Thoracic aorta endothelial cell (primary cell): ENCODE results near the gene DNAJC5G. TPM values are rescaled to one million over a fixed set of nuclear protein-coding genes. Genes with fewer than 3 reads are reported as not detected.

Source experiments
- total RNA-seq: library from RNA; depleted of rRNA; stranded (reverse); fragments of >200 nt; gene quantifications from 2 replicates; pipeline ENCODE4 v1.2.3, GENCODE V29; 2012

The DNAJC5G gene
- not detected in 2 replicates for total RNA-seq

GRCh38 chr2:27275211-27276150, at the start of gene DNAJC5G:
TSS of gene DNAJC5G (plus strand) at chr2:27275433. CDS start at chr2:27276729, 1,296 bp downstream.

GRCh38 chr2:27262379-27263286, 12.6 kb upstream of the DNAJC5G start, which contains the start of gene SLC30A3:
TSS of gene SLC30A3 (minus strand) at chr2:27263047. CDS start at chr2:27262906, 141 bp downstream.

GRCh38 chr2:27281855-27282559, 6.8 kb downstream of the DNAJC5G start, which contains the start of gene TRIM54:
TSS of gene TRIM54 (plus strand) at chr2:27282429. CDS start at chr2:27282732, 303 bp downstream.

GRCh38 chr2:27308359-27308881, 33.2 kb downstream of the DNAJC5G start, which contains the start of gene UCN:
TSS of gene UCN (minus strand) at chr2:27308445. CDS start at chr2:27307895, 550 bp downstream.

GRCh38 chr2:27322766-27323595, 47.7 kb downstream of the DNAJC5G start, which contains the start of gene MPV17:
TSS of gene MPV17 (minus strand) at chr2:27323097. CDS start at chr2:27322517, 580 bp downstream.

Other genes with a start within 250 kb of the DNAJC5G start
- 50.4 and 57.4 TPM in 2 replicates for gene TMEM214, start 242.5 kb upstream of the DNAJC5G start, total RNA-seq
- 24.5 and 24.7 TPM in 2 replicates for gene AGBL5, start 223.8 kb upstream of the DNAJC5G start, total RNA-seq
- 183 and 195 TPM in 2 replicates for gene OST4, start 203.8 kb upstream of the DNAJC5G start, total RNA-seq
- gene EMILIN1, start 196.8 kb upstream of the DNAJC5G start, total RNA-seq, result 7.6 and 9.8 TPM in 2 replicates
- gene KHK, start 188.7 kb upstream of the DNAJC5G start, total RNA-seq, result 2.4 and 3.4 TPM in 2 replicates
- gene CGREF1, start 156.3 kb upstream of the DNAJC5G start, total RNA-seq, result 1.3 and 3.0 TPM in 2 replicates
- 0.13 TPM in 1 of 2 replicates, not detected in the other for gene ABHD1, start 151.6 kb upstream of the DNAJC5G start, total RNA-seq
- gene PREB, start 140.8 kb upstream of the DNAJC5G start, total RNA-seq, result 38.4 and 42.0 TPM in 2 replicates
- gene PRR30, start 136.0 kb upstream of the DNAJC5G start, total RNA-seq, result not detected in 2 replicates
- not detected in 2 replicates for gene TCF23, start 126.4 kb upstream of the DNAJC5G start, total RNA-seq
- 84.8 and 101 TPM in 2 replicates for gene ATRAID, start 63.4 kb upstream of the DNAJC5G start, total RNA-seq
- gene SLC5A6, start 63.2 kb upstream of the DNAJC5G start, total RNA-seq, result 41.8 and 50.3 TPM in 2 replicates
- gene CAD, start 58.1 kb upstream of the DNAJC5G start, total RNA-seq, result 46.7 and 70.7 TPM in 2 replicates
- gene SLC30A3, start 12.4 kb upstream of the DNAJC5G start, total RNA-seq, result 0.36 TPM in 1 of 2 replicates, not detected in the other
- not detected in 2 replicates for gene TRIM54, start 7.0 kb downstream of the DNAJC5G start, total RNA-seq
- gene UCN, start 33.0 kb downstream of the DNAJC5G start, total RNA-seq, result 0.13 and 0.36 TPM in 2 replicates
- 52.3 and 60.1 TPM in 2 replicates for gene MPV17, start 47.7 kb downstream of the DNAJC5G start, total RNA-seq
- gene GTF3C2, start 81.3 kb downstream of the DNAJC5G start, total RNA-seq, result 45.1 and 51.3 TPM in 2 replicates
- gene EIF2B4, start 94.9 kb downstream of the DNAJC5G start, total RNA-seq, result 32.6 and 34.1 TPM in 2 replicates
- 106 and 126 TPM in 2 replicates for gene SNX17, start 95.2 kb downstream of the DNAJC5G start, total RNA-seq
- gene ZNF513, start 105.3 kb downstream of the DNAJC5G start, total RNA-seq, result 7.4 and 10.7 TPM in 2 replicates
- gene PPM1G, start 134.2 kb downstream of the DNAJC5G start, total RNA-seq, result 133 and 134 TPM in 2 replicates
- gene NRBP1, start 153.2 kb downstream of the DNAJC5G start, total RNA-seq, result 116 and 119 TPM in 2 replicates
- gene KRTCAP3, start 166.9 kb downstream of the DNAJC5G start, total RNA-seq, result 0.53 and 0.57 TPM in 2 replicates
- 25.4 and 25.9 TPM in 2 replicates for gene IFT172, start 214.3 kb downstream of the DNAJC5G start, total RNA-seq
- 17.3 and 18.1 TPM in 2 replicates for gene FNDC4, start 219.8 kb downstream of the DNAJC5G start, total RNA-seq
- 9.2 and 9.6 TPM in 2 replicates for gene GCKR, start 221.4 kb downstream of the DNAJC5G start, total RNA-seq